GM12873 (cell line): ENCODE measurements around the gene CLIP3.

ENCODE experiments used
- TF ChIP-seq, protein P1 (sequence below): IDR thresholded peaks from 2 replicates; pipeline ENCODE4 v1.5.1; 2012; ENCODE audit warnings: low read depth, mild to moderate bottlenecking, moderate library complexity, low read length, control low read depth; ENCODE audit not compliant: insufficient read depth; ENCODE audit errors: missing control alignments

Gene CLIP3

DNA sequence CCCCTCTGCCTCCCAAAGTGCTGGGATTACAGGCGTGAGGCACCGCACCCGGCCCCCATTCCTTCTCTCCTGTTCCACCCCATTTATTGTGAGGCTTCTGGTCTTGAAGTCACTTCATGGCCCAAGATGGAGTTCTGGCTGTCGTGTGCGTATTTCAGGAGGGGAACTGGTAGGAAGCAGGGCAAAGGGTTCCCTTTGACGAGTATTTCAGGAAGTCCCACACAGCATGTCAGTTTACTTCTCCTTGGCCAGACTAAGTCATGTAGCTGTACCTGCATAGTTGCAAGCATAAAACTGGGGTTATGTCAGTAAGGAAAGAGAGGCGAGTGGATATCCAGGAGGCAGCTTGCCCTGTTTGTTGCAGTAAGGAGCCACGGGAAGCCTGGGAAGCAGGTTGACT lies 32.2 kb upstream of the CLIP3 start:
- TF ChIP-seq, protein P1, sequence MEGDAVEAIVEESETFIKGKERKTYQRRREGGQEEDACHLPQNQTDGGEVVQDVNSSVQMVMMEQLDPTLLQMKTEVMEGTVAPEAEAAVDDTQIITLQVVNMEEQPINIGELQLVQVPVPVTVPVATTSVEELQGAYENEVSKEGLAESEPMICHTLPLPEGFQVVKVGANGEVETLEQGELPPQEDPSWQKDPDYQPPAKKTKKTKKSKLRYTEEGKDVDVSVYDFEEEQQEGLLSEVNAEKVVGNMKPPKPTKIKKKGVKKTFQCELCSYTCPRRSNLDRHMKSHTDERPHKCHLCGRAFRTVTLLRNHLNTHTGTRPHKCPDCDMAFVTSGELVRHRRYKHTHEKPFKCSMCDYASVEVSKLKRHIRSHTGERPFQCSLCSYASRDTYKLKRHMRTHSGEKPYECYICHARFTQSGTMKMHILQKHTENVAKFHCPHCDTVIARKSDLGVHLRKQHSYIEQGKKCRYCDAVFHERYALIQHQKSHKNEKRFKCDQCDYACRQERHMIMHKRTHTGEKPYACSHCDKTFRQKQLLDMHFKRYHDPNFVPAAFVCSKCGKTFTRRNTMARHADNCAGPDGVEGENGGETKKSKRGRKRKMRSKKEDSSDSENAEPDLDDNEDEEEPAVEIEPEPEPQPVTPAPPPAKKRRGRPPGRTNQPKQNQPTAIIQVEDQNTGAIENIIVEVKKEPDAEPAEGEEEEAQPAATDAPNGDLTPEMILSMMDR = no peak

DNA sequence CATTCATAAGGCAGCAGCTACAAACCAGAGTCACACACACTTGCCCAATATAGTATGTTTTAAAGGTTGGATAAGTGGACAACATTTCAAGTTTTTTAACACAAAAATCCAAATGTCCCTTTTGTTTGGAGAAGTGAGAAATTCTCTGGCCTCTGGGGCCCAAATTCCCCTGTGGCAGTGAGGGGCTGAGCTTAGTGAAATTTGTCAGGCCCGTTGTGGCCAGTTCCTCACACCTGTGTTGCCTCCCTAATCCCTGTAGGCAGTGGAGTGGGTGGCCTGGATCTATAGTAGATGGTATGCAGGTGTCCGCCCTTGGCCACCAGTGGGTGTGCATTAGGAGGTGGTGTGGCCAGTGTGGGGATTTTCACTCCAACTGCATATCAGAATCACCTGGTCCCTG lies 28.7 kb upstream of the CLIP3 start:
- TF ChIP-seq, protein P1 = no peak

DNA sequence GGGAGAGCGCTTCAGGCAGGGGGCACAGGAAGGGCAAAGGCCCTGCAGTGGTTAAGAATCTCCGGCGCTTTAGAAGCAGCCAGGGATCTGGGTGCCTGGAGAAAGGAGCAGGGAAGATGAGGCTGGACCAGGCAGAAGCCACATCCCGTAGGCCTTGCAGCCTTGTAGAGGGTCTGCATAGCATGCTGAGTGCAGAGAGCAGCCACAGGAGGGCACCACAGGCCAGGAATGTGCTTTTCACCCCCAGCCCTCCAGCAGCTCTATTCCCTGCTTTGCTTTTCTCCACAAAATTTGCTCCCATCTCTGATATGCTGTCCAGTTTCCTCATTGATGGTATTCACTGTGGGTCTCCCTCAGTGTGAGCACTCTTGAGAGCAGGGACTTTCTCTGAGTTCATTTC lies 27.8 kb upstream of the CLIP3 start:
- TF ChIP-seq, protein P1 = peak; percentile 70

DNA sequence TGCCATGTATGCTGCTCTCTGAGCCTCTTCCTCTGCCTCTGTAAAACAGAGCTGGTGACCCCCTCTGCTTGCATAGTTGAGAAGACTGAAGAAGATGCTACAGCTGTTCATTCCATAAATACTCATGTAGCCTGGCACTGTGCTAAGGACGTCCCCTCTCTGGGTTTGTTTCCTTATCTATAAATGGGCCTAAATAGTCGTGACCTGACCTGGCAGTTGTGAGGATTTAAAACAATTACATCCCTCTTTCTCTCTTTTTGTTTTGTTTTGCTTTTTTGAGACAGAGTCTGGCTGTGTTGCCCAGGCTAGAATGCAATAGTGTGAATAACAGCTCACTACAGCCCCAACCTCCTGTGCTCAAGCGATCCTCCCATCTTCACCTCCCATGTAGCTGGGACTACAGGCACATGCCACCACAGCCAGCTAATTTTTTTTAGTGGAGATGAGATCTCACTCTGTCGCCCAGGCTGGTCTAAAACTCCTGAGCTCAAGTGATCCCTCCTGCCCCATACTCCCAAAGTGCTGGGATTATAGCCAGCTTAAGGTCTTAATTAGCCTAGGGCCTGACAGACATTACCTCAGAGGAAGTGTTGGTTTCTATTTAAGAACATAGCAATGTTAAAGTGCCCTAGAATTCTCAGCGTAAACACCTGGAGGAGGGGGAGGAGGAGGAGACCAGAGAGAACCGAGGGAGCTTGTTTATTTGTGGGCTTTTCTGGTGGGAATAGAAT lies 26.7 kb upstream of the CLIP3 start:
- TF ChIP-seq, protein P1 = no peak

DNA sequence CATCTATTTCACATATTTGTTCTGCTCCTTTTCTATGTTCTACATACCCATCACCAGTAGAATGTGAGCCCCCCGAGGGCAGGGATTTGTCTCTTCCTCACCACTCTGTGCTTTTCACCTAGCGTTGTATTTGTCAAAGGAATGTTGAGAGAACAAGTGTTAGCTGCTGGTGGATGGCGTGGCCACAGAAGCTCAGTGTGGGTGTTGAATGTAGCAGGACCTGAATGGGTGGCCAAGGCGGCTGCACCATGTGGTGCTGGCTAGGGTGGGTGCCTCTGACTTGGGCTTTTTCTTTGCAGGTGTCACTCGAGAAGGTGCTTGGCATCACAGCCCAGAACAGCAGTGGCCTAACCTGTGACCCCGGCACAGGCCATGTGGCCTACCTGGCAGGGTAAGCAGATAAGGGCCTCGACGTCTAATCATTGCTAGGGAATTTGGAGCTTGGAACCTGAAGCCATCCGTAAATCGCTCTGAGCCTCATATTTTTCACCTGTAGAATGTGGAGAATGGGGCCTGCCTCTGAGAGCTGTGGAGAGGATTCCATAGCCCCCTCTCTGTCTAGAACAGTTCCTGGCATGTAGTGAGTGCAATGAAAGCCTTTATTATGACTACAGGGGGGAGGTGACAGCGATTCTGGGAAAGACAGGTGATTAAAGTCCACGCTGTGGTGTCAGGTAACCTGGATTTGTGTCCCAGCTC lies 26.0 kb upstream of the CLIP3 start:
- TF ChIP-seq, protein P1 = no peak

DNA sequence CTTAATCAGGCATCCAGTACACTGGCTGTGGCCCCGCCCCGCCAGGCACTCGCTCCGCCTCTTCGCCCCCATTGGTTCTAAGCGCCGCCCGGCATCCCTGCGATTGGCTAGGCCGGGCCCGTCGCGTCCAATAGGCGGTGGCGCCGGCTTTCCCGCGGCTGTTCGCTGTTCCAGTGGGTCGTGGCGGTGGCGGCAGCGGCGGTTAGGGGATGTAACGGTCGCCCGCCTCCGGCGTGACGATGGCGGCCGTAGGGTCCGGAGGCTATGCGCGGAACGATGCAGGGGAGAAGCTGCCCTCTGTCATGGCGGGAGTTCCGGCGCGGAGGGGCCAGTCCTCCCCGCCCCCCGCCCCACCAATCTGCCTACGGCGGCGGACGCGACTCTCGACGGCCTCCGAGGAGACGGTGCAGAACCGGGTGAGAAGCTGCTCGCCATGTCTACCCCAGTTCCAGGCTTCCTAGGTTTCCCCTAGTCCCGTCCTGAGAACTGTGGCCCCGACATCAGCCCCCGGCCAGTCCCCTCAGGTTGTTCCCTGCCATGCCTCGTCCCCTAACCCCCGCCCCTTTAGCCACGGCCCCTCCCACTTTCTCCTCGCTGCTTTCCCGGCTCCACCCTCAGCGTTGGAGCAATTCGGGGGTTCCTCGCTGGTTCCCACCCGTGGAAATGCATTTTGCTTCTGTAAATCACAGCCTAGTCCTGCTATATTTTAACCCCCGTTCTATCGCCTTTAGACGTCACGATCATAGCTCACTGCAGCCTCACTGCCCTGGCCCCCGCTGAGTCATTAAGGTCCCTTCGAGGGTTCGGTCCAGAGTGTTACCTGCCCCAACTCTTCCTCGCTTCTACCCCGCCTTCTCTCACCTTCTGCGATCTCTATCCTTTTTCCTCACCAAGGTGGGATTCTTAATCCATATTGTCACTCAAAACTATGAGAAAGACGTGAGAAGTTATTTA lies 22.3 kb upstream of the CLIP3 start, which contains the start of gene WDR62:
TSS of gene WDR62 (plus strand) at position 165 of the 954 bp plus-strand sequence. CDS start at position 240, 75 bp downstream.
- TF ChIP-seq, protein P1 = no peak
